ENCODE measurements around the gene NUP43. TPM values are rescaled to one million over a fixed set of nuclear protein-coding genes. Genes with fewer than 3 reads are reported as not detected.
A peak's percentile ranks its signal among the peaks of the same experiment; 100 is the strongest.
"Not testable (repeated sequence)": the region's sequence is repeated elsewhere in the genome, so short reads cannot be mapped to it uniquely, and the experiment has no call there.

NUP43 gene
- total and polyA plus RNA-seq, 2 of the 13 experiments (the other 11 are each of a cell fraction or from before 2014, with no cell fraction given): 38.9 to 85.1 TPM

DNA sequence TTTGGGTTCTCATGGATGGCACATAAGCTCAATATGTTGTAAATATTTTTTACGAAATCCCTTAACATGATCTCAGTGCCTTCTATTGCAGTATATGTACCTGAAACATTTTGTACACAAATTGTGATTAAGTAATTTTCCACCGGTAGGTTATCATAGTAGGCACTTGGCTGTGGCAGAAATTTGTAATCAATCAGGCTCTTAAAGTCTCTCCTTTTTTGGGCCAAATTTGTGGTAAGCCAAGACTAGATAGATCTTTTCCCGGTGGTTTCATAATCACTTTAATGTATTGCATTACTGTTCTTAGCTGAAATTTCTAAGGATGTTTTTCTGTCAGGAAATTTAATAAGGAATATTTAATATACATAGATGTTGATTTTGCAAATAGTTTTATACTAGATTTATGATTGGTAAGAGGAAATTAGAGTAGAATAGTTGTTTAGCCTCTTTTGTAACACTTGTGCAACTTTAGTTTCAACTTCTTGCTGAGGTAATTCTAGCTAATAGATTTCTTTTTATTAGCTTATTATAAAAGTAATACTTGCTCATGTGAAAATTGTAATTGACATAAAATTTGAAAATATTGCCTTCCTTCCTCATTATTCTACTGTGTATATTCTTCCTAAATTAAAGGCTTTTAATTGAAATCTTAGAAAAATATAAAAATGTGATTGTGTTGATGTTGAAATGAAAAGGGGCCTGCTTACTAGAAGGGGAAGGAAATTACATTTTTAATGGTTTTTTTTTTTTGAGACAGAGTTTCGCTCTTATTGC, 6.5 kb upstream of the NUP43 start:
- Histone ChIP-seq H3K9me3 (ENCODE audit: low read length) (no peaks in the 10 kb centered on the region), H3K4me3 (replicated peaks in 1 of 3; ENCODE audit: insufficient read depth in 1 of 3, low read depth in 2 of 3, low read length in 3 of 3) (no peak overlapping the region), H2AFZ (ENCODE audit: low read length) (no peak overlapping the region), H3K79me2 (ENCODE audit: insufficient read depth, low read length) (peaks cover 81% of the 10 kb centered on the region), H3K27ac (ENCODE audit: extremely low read length, insufficient read depth, low read length) (no peak overlapping the region), H3K4me1 (ENCODE audit: insufficient read depth, low read length) (peaks cover 60% of the 10 kb centered on the region), H4K20me1 (ENCODE audit: insufficient read depth, low read length) (peaks cover 33% of the 10 kb centered on the region), H3K27me3 (ENCODE audit: control insufficient read depth in 1 of 2, insufficient read depth in 2 of 2, low read length in 2 of 2) (no peaks in the 10 kb centered on the region; a peak in 1 of 5 replicates), H3K36me3 (replicated peaks in 1 of 2; ENCODE audit: control insufficient read depth in 1 of 2, insufficient read depth in 2 of 2, low read length in 2 of 2) (peaks cover 2 to 10% of the 10 kb centered on the region in 2 experiments; a peak in 1 of 5 replicates), H3K4me2 (ENCODE audit: low read depth, low read length) (peak overlapping the region; percentile 35), H3K9ac (ENCODE audit: insufficient read depth, low read depth, low read length) (no peak overlapping the region)
- ChIA-PET CTCF (ENCODE audit: low intra/inter-chr PET ratio, low total read pairs) (no interaction called here), POLR2A (interaction anchor here (1.9 kb wide), 1 partner anchor 35 kb away, joined by 8 read pairs; the partner anchor contains the start of gene LATS1)
- in situ Hi-C loops (cut with HindIII; ENCODE audit: extremely low pct_ligation_motif_present, low pct_unique_long_range_greater_than_20kb) (no loop called here), intact Hi-C loops (cut with micrococcal nuclease; ENCODE audit: unreplicated experiment) (no loop called here)
- WGBS (ENCODE audit: low lambda C conversion rate): 92% methylated on average over 4 of the region's 4 CpGs
- 0 out of 2 replicates have a peak, but pooled peaks have one; percentile 31 for TF ChIP-seq CC2D1A (CRISPR knock-in tag; IDR thresholded peaks at IDR 0.05)
- no peak for TF ChIP-seq ZNF792 (CRISPR knock-in tag; IDR thresholded peaks at IDR 0.05)
- FAIRE-seq (no peak), DNase-seq (ENCODE audit: low spot score) (no peak), ATAC-seq (no peak)
- no TSS peak for BruUV-seq (replicated peaks)

GRCh38 chr6:149751920-149752319, 5.6 kb upstream of the NUP43 start:
- FAIRE-seq; H3K9ac ChIP-seq (ENCODE audit: insufficient read depth, low read depth, low read length); intact Hi-C loops (cut with micrococcal nuclease; ENCODE audit: unreplicated experiment); BruUV-seq (replicated peaks); in situ Hi-C loops (cut with HindIII; ENCODE audit: extremely low pct_ligation_motif_present, low pct_unique_long_range_greater_than_20kb); H3K36me3 ChIP-seq (replicated peaks in 1 of 2; ENCODE audit: control insufficient read depth in 1 of 2, insufficient read depth in 2 of 2, low read length in 2 of 2); ATAC-seq; H3K27me3 ChIP-seq (ENCODE audit: control insufficient read depth in 1 of 2, insufficient read depth in 2 of 2, low read length in 2 of 2); H2AFZ ChIP-seq (ENCODE audit: low read length); DNase-seq (ENCODE audit: low spot score); H3K27ac ChIP-seq (ENCODE audit: extremely low read length, insufficient read depth, low read length); CTCF ChIA-PET (ENCODE audit: low intra/inter-chr PET ratio, low total read pairs); H3K9me3 ChIP-seq (ENCODE audit: low read length): not testable (repeated sequence)
- POLR2A ChIA-PET: interaction anchor here (1.9 to 7.6 kb wide), 2 partner anchors 34 to 35 kb away, joined by 8 to 77 read pairs; partner anchors contain the start of gene LATS1
- Histone ChIP-seq H3K79me2 (ENCODE audit: insufficient read depth, low read length) (peaks cover 73% of the 10 kb centered on the region), H3K4me2 (ENCODE audit: low read depth, low read length) (peak overlapping the region; percentile 96; the same call in 1 of the 2 replicates), H3K4me1 (ENCODE audit: insufficient read depth, low read length) (peaks cover 64% of the 10 kb centered on the region), H3K4me3 (replicated peaks in 1 of 3; ENCODE audit: insufficient read depth in 1 of 3, low read depth in 2 of 3, low read length in 3 of 3) (peak overlapping the region in 1 of 3 experiments; percentile 96; a peak in 2 of 6 replicates), H4K20me1 (ENCODE audit: insufficient read depth, low read length) (peaks cover 33% of the 10 kb centered on the region)
- 95% methylated on average over 5 of the region's 5 CpGs for WGBS (ENCODE audit: low lambda C conversion rate)
- peak; percentile 85 for TF ChIP-seq ZNF121 (CRISPR knock-in tag; IDR thresholded peaks at IDR 0.05)

Measured in HepG2 (cell line).